SU-DHL-6 (cell line): ENCODE results near the gene ACD.

ENCODE experiments used
- CTCF ChIP-seq: fragments of 200-600 bp; sonication (generic); IDR thresholded peaks from one replicate; pipeline ENCODE4 v1.5.1; 2017; ENCODE audit warnings: antibody characterized with exemption, mild to moderate bottlenecking, low read length, moderate library complexity; ENCODE audit not compliant: insufficient read depth, poor library complexity, severe bottlenecking
- EZH2phosphoT487 ChIP-seq: fragments of 200-600 bp; sonication (generic), shearing (Covaris generic); conservative IDR thresholded peaks from 2 replicates; pipeline ENCODE4 v1.6.1; 2018; ENCODE audit warnings: mild to moderate bottlenecking, antibody characterized with exemption, low read length, moderate library complexity, mixed read lengths

DNA sequence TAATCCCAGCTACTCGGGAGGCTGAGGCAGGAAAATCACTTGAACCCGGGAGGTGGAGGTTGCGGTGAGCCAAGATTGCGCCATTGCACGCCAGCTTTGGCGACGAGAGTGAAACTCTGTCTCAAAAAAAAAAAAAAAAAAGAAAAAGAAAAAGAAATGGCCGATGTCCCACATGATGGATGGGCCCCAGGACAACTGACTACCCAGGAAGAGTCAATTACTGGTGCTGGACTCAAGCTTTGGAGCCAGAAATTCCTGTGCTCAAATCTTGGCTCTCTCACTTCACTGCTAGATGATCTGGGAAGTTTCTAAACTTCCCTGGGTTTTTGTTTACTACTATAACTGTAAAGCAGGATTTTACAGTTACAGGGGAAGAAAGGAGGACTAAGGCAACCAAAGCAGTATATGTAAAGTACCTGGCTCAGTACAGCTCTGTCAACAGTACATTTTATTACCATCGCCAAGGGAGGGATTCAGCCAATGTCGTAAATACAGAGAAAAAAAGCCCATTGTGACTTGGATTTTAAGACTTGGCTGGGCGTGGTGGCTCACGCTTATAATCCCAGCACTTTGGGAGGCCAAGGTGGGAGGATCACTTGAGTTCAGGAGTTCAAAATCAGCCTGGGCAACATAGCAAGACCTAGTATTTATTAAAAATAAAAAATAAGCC is 18.4 kb upstream of the ACD start:
- no peak for TF ChIP-seq CTCF
- TF ChIP-seq EZH2phosphoT487: no peak
